Measurements from ENCODE around the gene LRRC75A.

DNA sequence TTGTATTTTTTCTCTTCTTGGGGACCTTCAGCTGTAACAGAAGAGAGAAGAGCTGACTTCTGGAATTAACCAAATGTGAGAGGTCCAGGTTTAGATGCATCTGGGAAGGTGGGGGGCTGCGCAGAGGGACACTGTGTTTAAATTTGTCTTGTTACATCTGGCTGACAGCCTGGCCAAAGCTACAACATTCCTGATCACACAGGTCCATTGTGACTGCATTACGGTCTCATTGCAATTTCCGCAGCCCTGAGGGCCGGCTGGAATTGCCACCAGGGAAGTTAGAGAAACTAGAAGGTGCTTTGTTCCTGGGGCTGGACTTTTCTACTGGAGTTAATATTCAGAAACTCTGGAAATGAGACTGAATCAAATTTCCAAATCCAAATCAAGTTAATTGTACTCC, 37.9 kb upstream of the LRRC75A start:
- no peak for TF ChIP-seq CTCF (IDR thresholded peaks at IDR 0.05; ENCODE audit: low read length)
- no peak for TF ChIP-seq EZH2 (IDR thresholded peaks at IDR 0.05; ENCODE audit: borderline replicate concordance, low read length)
